Activated CD8-positive, alpha-beta memory T cell treated with anti-CD3 and anti-CD28 coated beads, Interleukin-2, amount 50 U/mL, for 24 hours (primary cell): ENCODE results near the gene COG1.

ENCODE experiments used
- DNase-seq: peaks from one replicate; pipeline ENCODE4 v3.0.0-alpha.2; 2020; ENCODE audit errors: extremely low read depth

The COG1 gene

DNA sequence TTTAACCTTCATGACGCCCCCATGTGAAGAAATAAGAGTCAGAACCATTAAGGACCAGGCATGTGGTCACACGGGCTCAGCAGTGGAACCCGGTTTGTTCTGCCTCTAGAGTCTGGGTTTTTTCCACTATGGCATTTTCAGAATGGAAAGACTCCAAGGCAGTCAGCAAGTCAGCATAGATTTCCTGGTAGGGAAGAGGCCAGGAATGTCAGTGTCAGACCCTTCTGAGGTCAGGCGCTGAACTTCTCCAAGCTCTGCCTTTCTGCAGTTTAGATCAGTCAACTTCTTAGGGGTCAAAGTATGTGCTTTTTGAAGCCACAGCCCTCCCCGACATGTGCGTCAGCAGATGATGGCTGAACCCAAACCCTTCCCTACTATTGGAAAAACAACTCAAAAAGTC is 24.2 kb upstream of the COG1 start:
- no peak for DNase-seq

- DNase-seq = no peak
Observed at GRCh38 chr17:73170324-73170723, 22.5 kb upstream of the COG1 start.

DNA sequence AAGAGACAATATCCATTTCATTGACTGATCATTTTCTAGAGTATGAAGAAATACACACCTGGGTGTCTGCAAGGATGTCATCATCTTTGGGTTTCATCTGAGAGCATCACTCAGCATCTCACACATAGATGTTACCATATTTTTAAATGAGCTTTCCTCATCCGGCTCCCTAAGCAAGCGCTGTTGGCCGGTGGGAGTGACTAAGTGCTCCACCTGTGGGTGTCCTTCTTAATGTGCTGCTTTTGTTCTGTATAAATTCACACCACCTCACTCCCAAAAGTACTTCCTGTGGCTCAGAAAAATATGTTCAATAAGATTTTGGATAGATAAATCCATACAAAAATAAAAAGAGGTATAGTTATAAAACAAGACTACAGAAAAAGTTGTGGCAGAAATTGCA is 20.6 kb upstream of the COG1 start:
- no peak for DNase-seq

- DNase-seq = no peak
Observed at GRCh38 chr17:73174126-73174525, 18.7 kb upstream of the COG1 start.

GRCh38 chr17:73175962-73176565 is 16.8 kb upstream of the COG1 start:
- DNase-seq = no peak

GRCh38 chr17:73179387-73179786 is 13.5 kb upstream of the COG1 start:
- no peak for DNase-seq

DNA sequence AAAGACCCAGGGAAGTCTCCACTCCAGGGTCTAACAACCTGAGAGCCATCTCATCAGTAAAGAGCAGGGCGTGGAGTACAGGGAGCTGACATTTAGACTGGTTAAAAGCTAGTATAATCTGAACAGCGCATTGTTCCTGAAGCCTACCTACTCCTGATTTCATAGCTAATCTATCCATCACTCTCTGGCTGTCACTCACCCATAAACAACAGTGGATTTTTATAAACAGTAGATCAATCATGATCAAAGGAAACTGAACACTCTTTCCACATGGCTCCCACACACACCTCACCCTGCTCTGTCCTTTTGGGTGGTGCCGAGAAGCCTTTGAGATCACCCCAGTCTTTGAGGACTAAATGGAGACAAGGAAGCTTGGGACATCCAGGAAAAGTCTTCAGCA is 13.0 kb upstream of the COG1 start:
- no peak for DNase-seq

- no peak for DNase-seq
Observed at GRCh38 chr17:73182616-73183310, 10.1 kb upstream of the COG1 start.

- DNase-seq = no peak
Observed at GRCh38 chr17:73184136-73184993, 8.5 kb upstream of the COG1 start.

DNA sequence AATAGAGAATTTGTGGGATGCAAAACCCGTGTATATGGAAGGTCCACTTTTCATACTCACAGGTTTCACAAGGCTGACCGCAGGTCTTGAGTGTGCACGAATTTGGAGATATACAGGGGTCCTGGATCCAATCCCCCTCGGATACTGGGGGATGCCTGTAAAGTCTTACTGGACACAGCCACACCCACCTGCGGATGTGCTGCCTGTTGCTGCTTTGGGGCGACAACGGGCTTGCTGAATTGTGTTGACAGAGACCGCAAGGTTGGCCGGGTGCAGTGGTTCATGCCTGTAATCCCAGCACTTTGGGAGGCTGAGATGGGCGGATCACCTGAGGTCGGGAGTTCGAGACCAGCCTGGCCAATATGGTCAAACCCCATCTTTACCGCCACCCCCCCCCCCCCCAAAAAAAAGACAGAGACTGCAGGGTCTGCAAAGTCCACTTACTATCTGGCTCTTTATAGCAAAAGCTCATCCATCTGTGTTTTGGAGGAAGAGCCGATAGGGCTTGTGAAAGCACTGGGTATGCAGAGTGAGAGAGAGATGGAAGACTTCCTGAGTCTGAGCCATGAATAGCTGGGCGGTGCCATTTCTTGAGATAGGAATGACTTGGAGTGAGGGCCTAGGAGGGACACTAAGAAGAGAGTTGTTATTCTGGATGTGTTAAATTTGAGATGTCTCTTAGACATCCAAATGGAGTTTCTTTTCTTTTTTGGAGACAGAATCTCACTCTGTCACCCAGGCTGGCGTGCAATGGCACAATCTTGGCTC is 6.4 kb upstream of the COG1 start:
- no peak for DNase-seq

DNA sequence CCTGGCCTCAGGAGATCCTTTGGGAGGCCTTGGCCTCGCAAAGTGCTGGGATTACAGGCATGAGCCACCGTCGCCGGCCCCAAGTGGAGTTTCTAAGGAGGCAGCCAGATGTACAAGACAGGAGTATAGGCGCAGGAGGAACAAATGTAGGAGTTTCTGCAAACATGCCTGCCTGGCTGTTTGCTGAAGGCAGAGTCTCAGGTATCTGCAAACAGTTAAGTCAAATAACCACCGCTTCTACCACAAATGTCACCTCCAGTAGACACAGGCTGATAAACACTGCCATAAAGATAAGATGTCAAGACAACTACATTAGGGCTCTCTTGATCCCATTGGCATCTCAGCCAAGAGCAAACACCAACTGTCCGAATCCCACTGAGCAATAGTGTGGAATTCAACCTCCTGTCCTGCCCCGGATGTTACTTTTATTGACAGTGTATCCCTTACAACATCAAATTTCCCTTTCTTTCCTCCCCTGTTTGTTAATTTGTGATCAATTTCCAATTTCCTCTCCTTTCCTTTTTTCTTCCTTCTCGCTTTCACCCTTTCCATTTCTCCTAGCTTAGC is 5.6 kb upstream of the COG1 start:
- DNase-seq = no peak

- no peak for DNase-seq
Observed at GRCh38 chr17:73188011-73188410, 4.8 kb upstream of the COG1 start.

DNA sequence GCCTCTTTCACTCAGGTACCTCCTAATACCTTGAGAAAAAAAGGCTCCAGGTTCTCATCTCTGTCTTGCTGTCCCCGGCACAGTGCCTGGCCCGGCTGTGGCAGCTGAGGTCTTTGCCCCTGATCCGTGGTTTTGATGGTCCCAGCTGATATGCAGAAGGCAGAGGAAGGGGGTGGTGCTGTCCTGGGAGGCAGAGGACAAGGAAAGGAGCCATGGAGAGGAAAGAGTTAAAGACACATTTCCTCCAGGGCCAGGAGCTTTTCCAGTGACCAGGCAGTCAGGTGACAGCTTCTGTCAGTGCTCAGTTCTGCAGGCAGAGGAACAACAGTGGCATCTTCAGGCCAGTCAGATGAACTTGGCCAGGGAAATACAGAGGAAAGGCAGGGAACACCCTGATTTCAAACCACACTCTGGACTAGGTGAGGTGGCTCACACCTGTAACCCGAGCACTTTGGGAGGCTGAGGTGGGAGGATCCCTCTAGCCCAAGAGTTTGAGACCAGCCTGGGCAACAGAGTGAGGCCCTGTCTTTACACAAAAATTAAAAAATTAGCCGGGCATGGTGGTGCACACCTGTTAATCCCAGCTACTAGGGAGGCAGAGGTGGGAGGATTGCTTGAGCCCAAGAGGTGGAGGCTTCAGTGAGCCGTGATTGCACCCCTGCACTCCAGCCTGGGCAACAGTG is 3.3 kb upstream of the COG1 start:
- DNase-seq = no peak

- DNase-seq = peak; percentile 41
Observed at GRCh38 chr17:73191443-73192205, 1.2 kb upstream of the COG1 start.

GRCh38 chr17:73192206-73192893 is 505 bp upstream of the COG1 start:
- DNase-seq = no peak

DNA sequence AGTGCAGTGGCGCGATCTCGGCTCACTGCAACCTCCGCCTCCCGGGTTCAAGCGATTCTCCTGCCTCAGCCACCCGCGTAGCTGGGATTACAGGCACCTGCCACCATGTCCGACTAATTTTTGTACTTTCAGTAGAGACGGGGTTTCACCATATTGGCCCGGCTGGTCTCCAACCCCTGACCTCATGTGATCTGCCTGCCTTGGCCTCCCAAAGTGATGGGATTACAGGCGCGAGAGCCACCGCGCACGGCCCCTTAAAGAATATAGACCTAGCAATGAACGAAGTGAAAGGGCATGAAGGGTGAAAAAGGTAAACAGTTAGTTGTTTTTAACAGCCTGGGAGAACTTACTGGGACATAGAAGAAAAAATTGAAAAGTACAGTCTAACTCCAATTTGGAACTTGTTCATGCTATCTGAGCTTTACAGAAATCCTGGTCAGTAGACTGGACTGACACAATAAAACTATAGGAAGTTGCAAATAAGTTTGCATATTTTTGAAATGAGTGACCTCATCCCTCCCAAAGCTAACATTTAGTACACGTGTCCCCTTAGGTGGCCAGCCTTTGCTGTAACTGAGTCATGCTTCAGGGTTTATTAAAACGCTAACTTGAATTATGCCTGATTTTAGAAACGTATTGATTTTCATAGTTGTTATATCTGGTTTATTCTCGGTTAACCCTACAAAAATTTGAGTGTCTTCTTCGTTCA is 1.8 kb downstream of the COG1 start:
- DNase-seq = no peak

DNA sequence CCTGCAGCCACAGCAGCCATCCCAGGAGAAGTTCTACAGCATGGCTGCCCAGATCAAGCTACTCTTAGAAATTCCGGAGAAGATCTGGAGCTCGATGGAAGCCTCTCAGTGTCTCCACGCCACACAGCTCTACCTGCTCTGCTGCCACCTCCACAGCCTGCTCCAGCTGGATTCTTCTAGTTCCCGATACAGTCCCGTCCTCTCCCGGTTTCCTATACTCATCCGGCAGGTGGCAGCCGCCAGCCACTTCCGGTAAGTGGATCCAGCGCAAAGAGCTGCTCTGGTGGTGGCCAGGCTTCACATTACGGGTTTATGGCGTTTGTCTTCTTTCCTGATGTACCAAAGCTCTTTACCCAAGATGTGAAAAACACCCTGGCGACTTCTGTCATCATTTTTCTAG is 3.6 kb downstream of the COG1 start:
- no peak for DNase-seq

DNA sequence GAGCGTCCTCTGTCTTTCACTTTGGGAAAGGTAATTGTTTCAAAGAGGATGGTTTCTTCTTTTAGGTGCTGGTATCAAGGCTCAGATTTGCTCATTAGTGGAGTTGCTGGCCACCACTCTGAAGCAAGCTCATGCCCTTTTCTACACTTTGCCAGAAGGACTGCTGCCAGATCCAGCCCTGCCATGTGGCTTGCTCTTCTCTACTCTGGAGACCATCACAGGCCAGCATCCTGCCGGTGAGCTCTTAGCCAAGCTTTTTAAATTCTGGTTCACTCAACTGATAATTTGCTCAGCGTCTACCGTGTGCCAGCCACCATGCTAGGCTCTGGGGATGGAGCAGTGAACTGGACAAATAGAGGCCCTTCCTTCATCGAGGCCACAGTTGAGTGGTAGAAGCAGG is 4.3 kb downstream of the COG1 start:
- no peak for DNase-seq

GRCh38 chr17:73198201-73198929 is 5.5 kb downstream of the COG1 start:
- DNase-seq = no peak
